GM21390 (cell line): Measurements from ENCODE around the gene ROPN1B.

ENCODE experiments used
- ATAC-seq: cut with Tn5 transposase; IDR thresholded peaks from one replicate; pipeline ENCODE4 v1.9.1; 2021; ENCODE audit not compliant: unreplicated experiment

ROPN1B gene

GRCh38 chr3:126003447-126004190, 34.6 kb downstream of the ROPN1B start:
- ATAC-seq, result no peak

GRCh38 chr3:126004217-126004616, 35.2 kb downstream of the ROPN1B start:
- no peak for ATAC-seq

GRCh38 chr3:126004692-126005091, 35.7 kb downstream of the ROPN1B start:
- ATAC-seq, result no peak

GRCh38 chr3:126005951-126006350, 37.0 kb downstream of the ROPN1B start:
- ATAC-seq, result no peak

- ATAC-seq, result no peak
These were observed 39.2 kb downstream of the ROPN1B start for GRCh38 chr3:126008219-126008618.

GRCh38 chr3:126009181-126009580, 40.2 kb downstream of the ROPN1B start:
- ATAC-seq, result no peak

GRCh38 chr3:126013751-126014156, 44.8 kb downstream of the ROPN1B start:
- ATAC-seq, result no peak

- no peak for ATAC-seq
These were observed 45.3 kb downstream of the ROPN1B start for GRCh38 chr3:126014252-126014651.

GRCh38 chr3:126015075-126015474, 46.1 kb downstream of the ROPN1B start:
- ATAC-seq, result no peak

GRCh38 chr3:126016616-126017015, 47.6 kb downstream of the ROPN1B start:
- ATAC-seq, result no peak

DNA sequence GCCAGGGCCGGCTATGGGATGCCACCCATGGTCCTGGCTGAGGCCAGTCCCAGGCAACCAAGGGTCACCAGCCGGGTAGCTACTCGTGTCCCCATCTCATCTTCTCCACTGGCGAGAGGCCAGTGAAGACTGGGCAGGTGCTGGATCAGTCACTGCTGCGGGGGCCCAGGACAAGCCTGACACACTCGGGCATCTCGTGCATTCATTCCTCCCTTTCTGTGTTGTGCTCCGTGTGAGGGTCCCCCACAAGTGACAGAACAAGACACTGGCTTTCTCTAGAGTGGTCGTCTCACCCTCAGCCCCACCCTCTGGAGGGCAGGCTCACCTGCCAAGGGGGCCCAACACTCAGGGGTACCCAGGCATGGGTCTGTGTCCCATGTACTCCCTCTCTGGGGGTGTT, 48.4 kb downstream of the ROPN1B start:
- ATAC-seq, result no peak

DNA sequence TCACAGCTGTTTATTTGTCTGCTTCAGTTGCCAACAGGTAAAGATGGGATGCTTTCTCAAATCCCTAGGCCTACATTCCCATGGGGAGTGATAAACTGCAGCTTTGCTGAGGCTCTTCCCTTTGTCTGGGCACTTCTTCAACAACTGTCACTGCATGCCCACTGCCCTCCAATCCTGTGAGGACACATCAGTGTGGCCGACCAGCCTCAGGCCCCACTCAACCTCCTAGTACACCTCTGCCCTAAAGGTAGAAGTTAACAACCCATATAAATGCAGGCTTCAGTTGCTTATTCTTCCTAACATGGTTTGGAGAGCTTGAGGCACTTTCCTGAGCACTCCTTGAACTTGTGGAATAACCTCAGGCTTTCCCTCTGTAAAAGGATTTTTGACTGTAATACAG, 49.6 kb downstream of the ROPN1B start:
- no peak for ATAC-seq

DNA sequence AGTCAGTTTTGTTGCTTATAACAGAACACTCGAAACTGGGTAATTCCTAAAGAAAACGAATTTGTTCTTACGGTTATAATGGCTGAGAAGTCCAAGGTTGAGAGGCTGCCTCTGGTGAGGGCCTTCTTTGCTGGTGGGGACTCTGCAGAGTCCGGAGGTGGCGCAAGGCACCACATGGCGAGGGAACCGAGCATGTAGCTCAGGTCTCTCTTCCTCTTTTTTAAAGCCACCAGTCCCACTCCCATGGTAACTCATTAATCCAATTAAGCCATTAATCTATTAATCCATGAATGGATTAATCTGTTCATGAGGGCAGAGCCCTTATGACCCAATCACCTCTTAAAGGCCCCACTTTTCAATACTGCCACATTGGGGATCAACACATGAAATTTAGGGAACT, 50.0 kb downstream of the ROPN1B start:
- ATAC-seq, result no peak

DNA sequence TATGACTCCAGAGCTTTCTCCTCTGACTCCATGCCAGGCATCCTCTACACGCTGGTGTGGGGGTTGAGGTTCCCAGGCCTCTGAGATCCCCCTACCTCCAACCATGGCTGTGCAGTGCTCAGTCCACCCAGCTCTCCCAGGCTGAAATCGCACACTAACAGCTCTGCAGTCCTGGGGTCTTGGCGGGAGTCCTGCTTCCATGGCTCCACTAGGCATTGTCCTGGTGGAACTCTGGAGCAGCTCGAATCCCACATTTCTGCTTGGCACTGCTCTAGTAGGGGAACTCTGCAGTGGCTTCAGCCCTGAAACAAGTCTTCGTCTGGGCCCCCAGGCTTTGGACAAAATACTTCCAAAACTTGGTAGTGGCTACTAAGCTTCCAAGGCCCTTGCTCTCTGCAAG, 50.7 kb downstream of the ROPN1B start:
- ATAC-seq, result no peak

DNA sequence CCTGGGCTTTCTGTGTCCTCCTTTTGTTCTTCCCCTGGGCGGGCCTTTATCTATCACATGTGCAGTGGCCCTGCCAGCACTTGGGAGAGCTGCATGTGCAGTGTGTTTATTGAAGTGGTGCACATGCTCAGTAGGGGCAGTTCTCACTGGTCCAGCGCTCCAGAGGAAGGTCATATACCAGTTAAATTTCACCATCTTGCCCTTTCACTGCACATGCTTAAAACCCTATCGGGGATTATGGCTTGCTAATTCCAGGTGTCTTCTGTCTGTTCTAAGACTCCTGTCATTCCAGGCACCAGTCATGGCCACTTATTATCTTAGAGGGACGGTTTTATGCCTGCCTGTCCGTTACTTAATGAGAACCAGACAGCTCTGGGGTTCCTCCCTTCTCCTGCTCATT, 52.2 kb downstream of the ROPN1B start:
- no peak for ATAC-seq

- no peak for ATAC-seq
These were observed 52.7 kb downstream of the ROPN1B start for GRCh38 chr3:126021702-126022101.

GRCh38 chr3:126022741-126023359, 53.9 kb downstream of the ROPN1B start:
- no peak for ATAC-seq

DNA sequence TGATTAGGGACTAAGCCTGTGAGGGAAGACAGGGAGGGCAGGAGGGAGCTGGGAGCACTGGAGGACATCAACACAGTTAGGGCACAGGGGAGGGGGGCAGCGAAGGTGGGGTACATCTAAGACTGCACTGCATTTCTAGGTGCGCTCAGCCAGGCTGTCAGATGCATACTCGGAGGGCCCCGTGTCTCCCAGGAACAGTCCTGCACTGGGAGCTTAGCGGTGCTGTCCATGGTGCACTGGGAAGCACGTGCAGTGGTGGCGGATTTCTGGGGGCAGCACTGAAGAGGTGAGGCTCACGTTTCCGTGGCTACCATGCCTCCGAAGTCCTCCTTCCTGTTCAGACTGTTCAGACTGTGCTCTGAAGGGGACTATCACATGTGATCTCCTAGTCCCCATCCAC, 54.4 kb downstream of the ROPN1B start:
- no peak for ATAC-seq

- ATAC-seq, result no peak
These were observed 55.3 kb downstream of the ROPN1B start for GRCh38 chr3:126024049-126024854.

DNA sequence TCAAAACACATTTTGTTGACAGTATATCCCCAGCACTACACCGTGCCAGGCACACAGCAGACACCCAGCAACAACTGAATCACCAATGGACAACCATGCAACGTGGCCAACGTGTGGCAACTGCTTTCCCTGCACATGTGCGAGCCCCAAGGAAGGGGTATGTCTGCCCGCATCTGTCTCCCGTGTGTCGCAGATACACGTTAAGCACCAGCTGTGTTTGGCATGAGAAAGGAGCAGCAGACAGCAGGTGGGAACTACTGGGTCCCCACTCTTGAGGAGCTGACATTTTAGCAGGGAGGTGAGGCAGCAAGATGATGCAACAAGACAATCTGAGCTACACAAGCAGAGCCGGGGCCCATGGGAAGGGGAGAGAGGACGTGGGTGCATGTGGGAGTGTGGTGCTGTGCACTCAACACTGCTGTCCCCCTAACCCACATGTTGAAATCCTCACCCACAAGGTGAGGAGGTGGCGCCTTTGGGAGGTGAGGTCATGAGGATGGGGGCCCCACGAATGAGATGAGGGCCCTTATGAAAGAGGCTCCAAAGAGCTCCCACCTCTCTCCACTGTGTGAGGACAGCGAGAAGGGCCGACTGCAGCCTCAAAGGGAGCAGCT, 56.2 kb downstream of the ROPN1B start:
- no peak for ATAC-seq

DNA sequence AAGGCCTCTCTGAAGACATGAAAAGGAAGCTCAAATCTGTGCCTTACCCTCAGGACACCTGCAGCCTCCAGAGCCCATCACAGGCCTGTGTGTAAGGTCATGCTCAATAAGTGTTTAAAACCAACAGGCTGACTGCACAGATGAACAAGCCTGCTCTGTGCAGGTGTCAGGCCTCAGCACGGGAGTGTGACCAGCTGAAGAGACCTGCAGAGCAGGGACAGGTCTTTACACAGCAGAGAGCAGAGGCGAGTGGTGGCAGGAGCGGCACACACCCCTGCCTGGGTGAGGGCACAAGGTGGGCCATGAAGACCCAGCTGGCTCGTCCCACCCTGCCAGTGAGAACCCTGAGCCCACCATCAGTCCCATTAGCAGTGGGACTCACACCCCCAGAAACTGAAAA, 56.9 kb downstream of the ROPN1B start:
- ATAC-seq, result no peak
